K562 (cell line): Measurements from ENCODE around the gene LCLAT1. TPM values are rescaled to one million over a fixed set of nuclear protein-coding genes. Genes with fewer than 3 reads are reported as not detected.
A peak's percentile ranks its signal among the peaks of the same experiment; 100 is the strongest.

Experiments
- ATAC-seq: fragments of 200-7000 bp; cut with Tn5 transposase; 3 replicates; pipeline ENCODE4 v1.9.1; 2020; ENCODE audit warnings: moderate library complexity
- BruUV-seq: library from RNA; stranded (reverse); fragments of 400-500 nt; replicated peaks from 2 replicates; lab custom pipeline; 2021; lab: Mats Ljungman, UMichigan
- CTCF ChIA-PET: fragments of 300-600 bp; formaldehyde crosslinking; extraction: SDS; loops from one replicate; lab custom pipeline; 2021; ENCODE audit warnings: low intra/inter-chr PET ratio; lab: Yijun Ruan, JAX
- POLR2A ChIA-PET: fragments of 300-600, 350-650 bp; sonication (Branson Sonifier 250); formaldehyde crosslinking; extraction: SDS; loops from one replicate; lab custom pipeline; 2021; ENCODE audit warnings: antibody characterized with exemption, inconsistent platforms; lab: Yijun Ruan, JAX
- DNase-seq, 4 experiments: peaks; one replicate each; pipeline versions ENCODE4 v3.0.0 to v3.0.0-alpha.2; 2011 to 2018; ENCODE audit warnings: low spot score in 3 of 4, mixed read lengths in 3 of 4; ENCODE audit errors: extremely low read depth in 1 of 4
- FAIRE-seq: peaks from 2 replicates; lab custom pipeline; 2011; peaks lifted over from hg19 to GRCh38; lab: Jason Lieb, UNC
- H2AFZ ChIP-seq: 2 replicates; pipeline ENCODE4 v1.6.0; 2011; ENCODE audit warnings: low read depth, low read length, control low read depth, inconsistent platforms
- H3K27ac ChIP-seq: fragments of 200-600 bp; 3 replicates; pipeline ENCODE4 v1.8.0; 2011; ENCODE audit warnings: low read depth, mild to moderate bottlenecking, control low read depth, inconsistent platforms, low read length, moderate library complexity, mixed read lengths; ENCODE audit errors: extremely low read depth
- H3K27me3 ChIP-seq, 2 experiments: fragments of 300-600 bp in 1 of 2; 2 replicates in 1 of 2; 3 replicates in 1 of 2; pipeline versions ENCODE4 v1.6.0 to v1.8.0; 2011; ENCODE audit warnings: inconsistent platforms in 2 of 2, low read length in 2 of 2, mild to moderate bottlenecking in 1 of 2, mixed read lengths in 1 of 2, moderate library complexity in 1 of 2; ENCODE audit not compliant: control insufficient read depth in 2 of 2, insufficient read depth in 2 of 2
- H3K36me3 ChIP-seq: fragments of 300-600 bp; 3 replicates; pipeline ENCODE4 v1.8.0; 2011; ENCODE audit warnings: mild to moderate bottlenecking, low read length, inconsistent platforms; ENCODE audit not compliant: control insufficient read depth, insufficient read depth
- H3K4me1 ChIP-seq, 2 experiments: fragments of 200-600 bp in 1 of 2; replicated peaks in 1 of 2; 2 replicates in 1 of 2; 3 replicates in 1 of 2; pipeline versions ENCODE4 v1.5.1 to v1.8.0; 2011; ENCODE audit warnings: inconsistent platforms in 2 of 2, low read length in 2 of 2, mild to moderate bottlenecking in 1 of 2, mixed read lengths in 1 of 2, moderate library complexity in 1 of 2; ENCODE audit not compliant: control insufficient read depth in 2 of 2, insufficient read depth in 2 of 2
- H3K4me2 ChIP-seq: 2 replicates; pipeline ENCODE4 v1.6.1; 2011; ENCODE audit warnings: low read length, control low read depth, inconsistent platforms, mixed read lengths; ENCODE audit not compliant: insufficient read depth
- H3K4me3 ChIP-seq: fragments of 200-600 bp; sonication (generic), shearing (Covaris generic); 2 replicates; pipeline ENCODE4 v1.5.1; 2016; ENCODE audit warnings: control low read depth, inconsistent platforms
- H3K79me2 ChIP-seq: fragments of 200-600 bp; 3 replicates; pipeline ENCODE4 v1.8.0; 2011; ENCODE audit warnings: low read length, inconsistent platforms; ENCODE audit not compliant: control insufficient read depth, insufficient read depth
- H3K9ac ChIP-seq, 2 experiments: 2 replicates each; pipeline versions ENCODE4 v1.6.0 to v1.6.1; 2011; ENCODE audit warnings: low read depth in 2 of 2, low read length in 2 of 2, control low read depth in 1 of 2, inconsistent platforms in 1 of 2, mild to moderate bottlenecking in 1 of 2, mixed read lengths in 1 of 2; ENCODE audit not compliant: insufficient read depth in 1 of 2
- H3K9me1 ChIP-seq: one replicate; pipeline ENCODE4 v1.6.0; 2011; ENCODE audit warnings: inconsistent platforms, mild to moderate bottlenecking, low read length, moderate library complexity; ENCODE audit not compliant: control insufficient read depth, insufficient read depth
- H3K9me3 ChIP-seq: replicated peaks from 2 replicates; pipeline ENCODE4 v1.5.1; 2011; ENCODE audit warnings: low read depth, low read length, inconsistent platforms; ENCODE audit not compliant: control insufficient read depth, insufficient read depth
- H4K20me1 ChIP-seq: replicated peaks from 2 replicates; pipeline ENCODE4 v1.6.1; 2011; ENCODE audit warnings: low read length, inconsistent platforms, mixed read lengths; ENCODE audit not compliant: control insufficient read depth, insufficient read depth
- C11orf30 ChIP-seq: fragments of 450-650 bp; IDR thresholded peaks from 2 replicates; pipeline ENCODE4 v1.6.1; 2016; ENCODE audit warnings: low read depth, mild to moderate bottlenecking
- FOXJ2 ChIP-seq: fragments of 200-800 bp; sonication (Bioruptor generic); IDR thresholded peaks from 2 replicates; pipeline ENCODE4 v1.6.1; 2016; ENCODE audit warnings: missing genetic modification characterization, missing compliant biosample characterization
- HBP1 ChIP-seq: fragments of 450-650 bp; formaldehyde crosslinking; IDR thresholded peaks from 2 replicates; pipeline ENCODE4 v1.4.0; 2022; ENCODE audit warnings: missing genetic modification characterization
- HSF4 ChIP-seq: fragments of 250-450 bp; sonication (Bioruptor Pico); IDR thresholded peaks from 2 replicates; pipeline ENCODE4 v2.1.2; 2022; ENCODE audit warnings: mild to moderate bottlenecking, moderate library complexity, borderline replicate concordance
- MAFG ChIP-seq: fragments of 450-650 bp; conservative IDR thresholded peaks from 2 replicates; pipeline ENCODE4 v1.6.1; 2016; ENCODE audit warnings: missing genetic modification characterization, missing compliant biosample characterization
- NFE2 ChIP-seq: IDR thresholded peaks from 2 replicates; pipeline ENCODE4 v1.6.1; 2014; ENCODE audit warnings: antibody characterized with exemption, low read depth
- TAF1 ChIP-seq: IDR thresholded peaks from 2 replicates; pipeline ENCODE4 v1.6.1; 2011; ENCODE audit warnings: mild to moderate bottlenecking, low read length, moderate library complexity; ENCODE audit not compliant: insufficient read depth, control insufficient read depth, severe bottlenecking; ENCODE audit errors: extremely low read depth
- ZNF24 ChIP-seq: fragments of 450-650 bp; IDR thresholded peaks from 2 replicates; pipeline ENCODE4 v1.6.1; 2016
- ZNF282 ChIP-seq: sonication (generic); formaldehyde crosslinking; IDR thresholded peaks from 2 replicates; pipeline ENCODE4 v1.8.1; 2023; ENCODE audit warnings: missing genetic modification reagents
- WGBS: fragments of 100-300 bp; shearing (Covaris generic); methylation state at CpG from one replicate; pipeline ENCODE4 v1.1.6; 2016; ENCODE audit warnings: low coverage, mixed read lengths; ENCODE audit not compliant: insufficient coverage; ENCODE audit errors: missing lambda C conversion rate; 5-methylcytosine and 5-hydroxymethylcytosine counted together
- in situ Hi-C: fragments of 300-500 bp; cut with MboI; formaldehyde crosslinking; loops from 4 replicates; pipeline ENCODE4 v1.15.0; 2018; ENCODE audit warnings: inconsistent platforms, mixed read lengths
- intact Hi-C: fragments of 100-400 bp; cut with micrococcal nuclease; formaldehyde crosslinking; loops from 2 replicates; pipeline ENCODE4 v1.14.2; 2022
- polyA plus RNA-seq, 8 experiments: library from polyadenylated mRNA; depleted of rRNA in 4 of 8; stranded (reverse) in 5 of 8; unstranded in 3 of 8; fragments of >200 nt; fragmentation: Nextera tagmentation in 2 of 8; fragmentation: Illumina TruSeq in 1 of 8; extraction: Ambion mirVana in 2 of 8; extraction: Trizol in 1 of 8; gene quantifications; 2 replicates each; pipeline versions ENCODE4 v1.2.1 to v1.2.3, GENCODE V29; 2011 to 2014; ENCODE audit warnings: inconsistent platforms in 1 of 8, missing spikeins in 1 of 8
- total RNA-seq, 7 experiments: library from RNA; depleted of rRNA in 6 of 7; stranded (reverse); fragments of >200 nt in 6 of 7; fragmentation: Illumina TruSeq in 2 of 7; extraction: Trizol in 2 of 7; gene quantifications; 2 replicates each; pipeline versions ENCODE4 v1.2.1 to v1.2.3, GENCODE V29; 2011 to 2021; ENCODE audit warnings: low replicate concordance in 1 of 7

LCLAT1 gene
- total and polyA plus RNA-seq, 9 of the 15 experiments (the other 6 are each of a cell fraction or from before 2014, with no cell fraction given) = 8.9 to 63.3 (median 25.4) TPM

- intact Hi-C loops = no loop called here
- WGBS = 2% methylated on average over 6 of the region's 6 CpGs
- POLR2A ChIA-PET = interaction anchor here (0.8 to 1.0 kb wide), 2 partner anchors 9 kb away, joined by 3 read pairs; no protein-coding TSS in a partner anchor
- DNase-seq = no peak
- no peaks in the 10 kb centered on the region for H3K9me3 ChIP-seq
- H3K4me2 ChIP-seq = no peak overlapping the region
- H3K27me3 ChIP-seq = peaks cover 6 to 26% of the 10 kb centered on the region in 2 experiments; a peak in 4 of 5 replicates
- H3K79me2 ChIP-seq = no peaks in the 10 kb centered on the region
- no peak for FAIRE-seq
- ATAC-seq = no peak
- no peak overlapping the region for H3K4me3 ChIP-seq
- no peaks in the 10 kb centered on the region for H3K9me1 ChIP-seq
- peaks cover 0 to 14% of the 10 kb centered on the region in 2 experiments; a peak in 2 of 5 replicates for H3K4me1 ChIP-seq
- in situ Hi-C loops = no loop called here
- no peaks in the 10 kb centered on the region for H3K36me3 ChIP-seq
- no peak overlapping the region for H2AFZ ChIP-seq
- H4K20me1 ChIP-seq = no peaks in the 10 kb centered on the region
- TF ChIP-seq ZNF24 = no peak
- TF ChIP-seq C11orf30 = peak; percentile 21; the same call in 1 of the 2 replicates
- TF ChIP-seq HBP1 (CRISPR knock-in tag) = no peak
- no peak for TF ChIP-seq FOXJ2
- TF ChIP-seq MAFG = peak; percentile 27; the same call in 1 of the 2 replicates
- no peak for TF ChIP-seq TAF1
- no peak for TF ChIP-seq ZNF282 (CRISPR knock-in tag)
- TF ChIP-seq NFE2 = peak; percentile 57
- TF ChIP-seq HSF4 = no peak
- BruUV-seq = no TSS peak
- H3K27ac ChIP-seq = no peak overlapping the region
- CTCF ChIA-PET = no interaction called here
- H3K9ac ChIP-seq = peak overlapping the region in 1 of 2 experiments; percentile 35; a peak in 1 of 4 replicates
Measured at GRCh38 chr2:30655211-30655610, 208.2 kb downstream of the LCLAT1 start.
